OCI-M1 (cell line): ENCODE data around the gene C15orf39.
"Not testable (repeated sequence)": the region's sequence is repeated elsewhere in the genome, so short reads cannot be mapped to it uniquely, and the experiment has no call there.

ENCODE experiments used
- DNase-seq: peaks from one replicate; lab custom pipeline; 2025; lab: John Stamatoyannopoulos, UW

Gene C15orf39

DNA sequence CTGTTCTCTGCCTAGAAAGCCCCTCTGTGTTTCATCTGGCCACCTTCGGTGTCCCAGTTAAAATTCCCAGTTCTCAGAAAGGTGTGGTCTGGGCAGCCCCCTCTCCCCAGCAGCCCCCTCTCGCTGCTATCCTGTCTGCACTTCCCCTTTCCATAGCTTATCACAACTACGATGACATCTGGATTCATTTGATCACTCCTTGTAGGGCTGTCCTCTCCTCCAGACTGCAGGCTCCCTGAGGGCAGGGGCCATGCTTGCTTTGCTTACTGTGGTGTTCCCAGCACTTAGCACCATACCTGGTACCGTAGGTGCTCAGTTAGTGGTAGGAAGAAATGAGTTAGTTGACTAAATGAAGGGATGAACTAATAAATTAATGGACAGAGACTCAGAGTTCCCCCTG is 30.2 kb downstream of the C15orf39 start:
- DNase-seq = peak; percentile 34

GRCh38 chr15:75232252-75232813 is 30.7 kb downstream of the C15orf39 start:
- DNase-seq = no peak

DNA sequence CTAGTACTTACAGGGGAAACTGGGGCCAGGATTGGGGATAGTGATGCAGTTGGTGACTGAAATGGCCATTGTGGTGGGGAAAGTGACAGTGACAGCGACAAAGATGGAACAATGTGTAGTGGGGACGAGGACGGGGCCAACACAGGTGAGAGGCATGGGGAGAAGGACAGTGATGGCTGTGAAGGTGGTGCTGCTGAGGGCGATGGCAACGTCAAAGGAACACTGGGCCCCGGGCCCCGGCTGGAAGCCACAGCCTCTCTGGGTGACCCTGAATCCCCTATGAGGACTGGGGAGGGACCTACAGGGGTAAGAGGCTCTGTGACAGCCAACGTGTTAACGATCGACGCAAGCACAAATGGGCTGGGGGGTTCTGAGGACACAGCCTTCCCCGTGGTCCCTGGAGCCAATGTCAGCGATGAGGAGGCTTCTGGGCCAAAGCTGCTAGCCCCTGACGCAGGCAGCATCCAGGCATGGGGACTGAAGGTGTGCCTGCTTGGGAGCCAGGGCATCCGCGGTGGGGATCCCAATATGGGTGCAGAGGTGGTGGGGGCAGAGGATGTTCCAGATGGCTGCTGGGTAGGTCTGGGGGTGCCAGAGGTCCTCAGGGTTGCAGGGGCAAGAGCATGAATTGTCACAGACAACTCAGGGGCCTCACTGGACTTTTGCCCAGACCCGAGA is 31.3 kb downstream of the C15orf39 start:
- no peak for DNase-seq

DNA sequence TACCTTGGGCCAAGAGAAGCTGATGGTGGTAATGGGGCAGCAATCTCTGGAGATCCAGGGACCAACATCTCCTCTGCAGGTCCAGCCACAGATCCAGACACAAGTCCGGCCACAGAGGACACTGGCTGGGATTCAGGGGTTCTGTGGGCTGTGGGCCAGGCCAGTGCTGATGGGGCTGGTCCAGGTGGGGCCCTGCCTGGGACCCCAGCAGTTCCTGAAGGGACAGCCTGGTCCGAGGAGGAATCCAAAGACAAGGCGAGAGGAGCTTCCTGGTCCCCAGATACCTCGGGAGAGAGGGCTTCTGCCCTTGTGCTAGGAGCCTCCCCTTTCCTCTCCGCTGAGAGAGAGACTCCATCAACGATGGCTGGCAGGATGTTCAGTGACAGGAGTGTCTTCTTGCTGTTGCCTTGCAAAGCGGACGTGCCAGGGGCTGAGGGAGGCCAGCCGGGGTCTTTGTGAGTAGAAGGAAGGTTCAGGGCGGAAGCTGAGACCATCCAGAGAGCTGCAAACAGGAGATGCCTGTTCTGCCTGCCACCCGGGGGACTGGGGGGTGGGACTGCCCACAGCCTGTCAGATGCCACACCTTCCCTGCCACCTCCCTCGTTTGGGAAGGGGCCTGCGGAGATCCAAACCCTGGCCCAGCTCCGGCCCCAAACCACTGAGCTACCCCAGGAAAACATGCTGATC is 32.0 kb downstream of the C15orf39 start:
- DNase-seq = no peak

- DNase-seq = no peak
Observed at GRCh38 chr15:75234191-75234810, 32.6 kb downstream of the C15orf39 start.

DNA sequence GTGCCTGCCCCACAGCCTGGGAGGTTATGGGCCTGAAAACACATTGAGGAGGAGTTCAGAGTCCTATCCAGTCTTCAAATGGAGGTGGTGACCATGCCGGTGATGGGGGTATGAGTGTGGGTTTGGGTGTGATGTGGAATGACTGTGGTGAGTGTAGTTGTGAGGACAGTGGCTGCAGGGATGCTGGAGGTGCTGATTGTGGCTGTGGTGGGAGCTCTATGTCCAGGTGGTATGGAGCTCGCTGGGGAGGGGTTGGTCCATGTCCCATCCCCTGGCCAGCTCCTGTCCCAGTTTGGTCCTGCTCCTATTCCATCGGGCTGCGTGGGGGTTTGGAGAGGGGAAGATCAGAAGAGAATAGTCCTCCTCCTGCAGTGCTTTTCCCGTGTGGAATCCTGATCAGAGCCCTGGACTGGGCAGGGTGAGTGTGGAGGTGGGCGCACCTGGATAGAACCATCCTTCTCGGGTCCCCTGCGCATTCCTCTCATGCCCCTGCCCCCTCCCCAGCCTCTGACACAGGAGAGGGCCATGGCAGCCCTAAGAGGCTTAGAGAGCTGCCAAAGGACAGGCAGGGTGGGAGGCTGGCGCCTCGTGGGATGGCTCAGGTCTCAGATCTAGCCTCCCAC is 33.5 kb downstream of the C15orf39 start:
- DNase-seq = no peak

DNA sequence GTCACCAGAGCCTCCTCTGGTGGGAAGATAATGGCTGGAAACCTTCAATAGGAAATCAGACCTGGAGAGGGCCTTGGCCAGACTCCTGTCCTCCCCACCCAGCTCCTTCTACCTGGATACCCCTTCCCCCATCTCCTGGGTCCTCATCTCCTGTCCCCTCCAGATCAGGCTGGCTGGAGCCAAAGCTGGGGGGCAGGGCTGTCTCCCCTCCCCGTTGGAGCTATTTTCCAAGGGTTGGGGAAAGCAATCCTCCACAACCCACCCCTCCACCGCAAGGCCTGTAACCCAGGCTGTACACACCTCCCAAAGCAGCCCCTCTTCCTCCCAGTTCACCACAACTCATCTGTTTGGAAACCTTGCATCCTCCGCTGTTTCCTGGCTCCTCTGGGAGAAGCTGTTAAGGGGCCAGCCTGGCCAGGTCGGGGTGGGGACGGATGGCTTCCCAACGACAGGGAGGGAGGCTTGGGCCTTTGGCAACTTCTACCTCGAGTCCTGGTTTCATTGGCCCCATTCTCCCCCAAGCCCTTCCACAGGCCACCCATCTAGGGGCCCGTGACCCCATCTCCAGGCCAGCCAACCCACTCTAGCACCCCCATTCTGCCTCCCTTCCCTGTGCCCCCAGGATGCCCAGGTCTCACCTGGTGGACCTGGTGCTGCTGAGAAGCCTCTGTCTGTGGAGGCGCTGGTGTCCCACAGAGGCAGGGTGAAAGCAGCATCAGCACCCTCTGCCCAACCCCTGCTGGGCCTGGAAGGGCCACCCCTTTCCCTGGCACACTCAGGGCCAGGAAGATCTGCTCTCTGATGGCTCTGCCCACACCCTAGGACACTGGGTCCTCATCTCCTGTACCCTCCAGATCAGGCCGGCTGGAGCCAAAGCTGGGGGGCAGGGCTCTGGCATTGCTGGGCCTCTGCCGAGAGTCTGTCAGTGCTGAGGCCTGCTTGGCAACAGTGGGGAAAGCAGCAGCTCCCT is 34.4 kb downstream of the C15orf39 start:
- DNase-seq = no peak

DNA sequence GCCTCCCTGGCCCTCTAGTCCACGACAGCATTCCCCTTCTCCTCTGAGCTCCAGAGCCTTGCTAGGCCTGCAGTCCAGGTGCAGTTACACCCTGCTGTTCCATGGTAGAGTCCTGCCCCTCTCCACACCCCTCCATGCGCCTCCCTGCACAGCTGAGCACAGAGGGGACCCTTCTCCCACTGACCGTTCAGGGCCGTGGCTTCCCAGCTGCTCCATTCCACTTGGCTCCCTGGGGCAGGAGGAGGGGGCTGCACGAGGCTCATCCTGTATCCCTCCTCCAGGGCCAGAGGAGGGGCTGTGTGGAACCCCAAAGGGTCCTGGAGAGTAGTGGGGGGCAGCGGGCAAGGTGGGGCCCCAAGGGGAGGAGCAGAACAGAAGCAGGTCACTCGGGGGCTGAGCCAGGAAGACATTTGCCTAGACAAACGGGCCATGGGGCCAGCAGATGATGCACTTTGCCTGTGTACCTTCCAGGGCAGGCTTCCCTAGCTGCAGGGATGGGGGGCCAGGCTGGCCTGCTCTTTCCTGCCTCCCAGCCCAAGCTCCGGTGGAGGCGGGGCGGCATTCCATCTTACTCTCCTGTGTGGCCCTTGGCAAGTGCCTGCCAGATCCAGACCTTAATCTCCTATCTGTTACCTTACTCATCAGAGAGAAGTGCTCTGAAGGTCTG is 35.8 kb downstream of the C15orf39 start:
- DNase-seq = no peak

GRCh38 chr15:75238150-75238549 is 36.5 kb downstream of the C15orf39 start:
- DNase-seq = no peak

GRCh38 chr15:75245741-75246140 is 44.1 kb downstream of the C15orf39 start:
- DNase-seq = not testable (repeated sequence)

- DNase-seq = not testable (repeated sequence)
Observed at GRCh38 chr15:75248991-75249390, 47.3 kb downstream of the C15orf39 start.

GRCh38 chr15:75249726-75250125 is 48.0 kb downstream of the C15orf39 start:
- no peak for DNase-seq

- DNase-seq = not testable (repeated sequence)
Observed at GRCh38 chr15:75251343-75251742, 49.7 kb downstream of the C15orf39 start.

DNA sequence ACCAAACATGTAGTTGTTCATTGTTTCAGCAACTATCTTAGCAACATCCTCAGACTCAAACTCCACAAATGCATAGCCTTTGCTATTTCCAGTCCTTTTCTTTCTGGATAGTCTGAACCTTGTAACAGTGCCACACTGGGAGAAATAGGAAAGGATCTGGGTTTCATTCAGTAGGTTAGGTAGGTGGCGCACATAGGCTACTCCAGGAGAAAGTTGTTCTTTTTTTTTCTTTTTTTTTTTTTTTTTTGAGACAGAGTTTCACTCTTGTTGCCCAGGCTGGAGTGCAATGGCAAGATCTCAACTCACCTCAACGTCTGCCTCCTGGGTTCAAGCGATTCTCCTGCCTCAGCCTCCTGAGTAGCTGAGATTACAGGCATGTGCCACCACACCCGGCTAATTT is 50.6 kb downstream of the C15orf39 start:
- DNase-seq = peak; percentile 21

DNA sequence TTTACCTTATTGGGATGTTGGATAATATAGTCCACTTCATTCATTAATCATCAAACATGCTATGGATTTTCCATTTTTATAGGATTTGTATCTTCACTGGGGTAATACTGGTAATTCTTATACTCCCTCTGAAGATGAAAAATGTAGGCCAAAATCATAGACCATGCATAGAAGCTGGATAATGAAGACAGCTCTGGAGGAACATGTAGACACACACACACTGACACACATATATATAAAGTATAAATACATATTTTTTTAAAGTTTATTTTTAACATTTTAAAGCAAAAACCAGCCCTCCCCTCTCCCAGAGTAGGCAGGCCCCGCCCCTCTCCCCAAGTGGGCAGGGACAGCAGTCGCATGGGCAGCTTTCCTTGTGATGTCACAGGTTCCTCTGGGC is 56.4 kb downstream of the C15orf39 start, which contains the start of gene GOLGA6C:
Gene GOLGA6C, plus strand, starts transcription at position 301 of the 400 bp plus-strand sequence. CDS start 265 bp downstream, outside the sequence.
- DNase-seq = not testable (repeated sequence)

DNA sequence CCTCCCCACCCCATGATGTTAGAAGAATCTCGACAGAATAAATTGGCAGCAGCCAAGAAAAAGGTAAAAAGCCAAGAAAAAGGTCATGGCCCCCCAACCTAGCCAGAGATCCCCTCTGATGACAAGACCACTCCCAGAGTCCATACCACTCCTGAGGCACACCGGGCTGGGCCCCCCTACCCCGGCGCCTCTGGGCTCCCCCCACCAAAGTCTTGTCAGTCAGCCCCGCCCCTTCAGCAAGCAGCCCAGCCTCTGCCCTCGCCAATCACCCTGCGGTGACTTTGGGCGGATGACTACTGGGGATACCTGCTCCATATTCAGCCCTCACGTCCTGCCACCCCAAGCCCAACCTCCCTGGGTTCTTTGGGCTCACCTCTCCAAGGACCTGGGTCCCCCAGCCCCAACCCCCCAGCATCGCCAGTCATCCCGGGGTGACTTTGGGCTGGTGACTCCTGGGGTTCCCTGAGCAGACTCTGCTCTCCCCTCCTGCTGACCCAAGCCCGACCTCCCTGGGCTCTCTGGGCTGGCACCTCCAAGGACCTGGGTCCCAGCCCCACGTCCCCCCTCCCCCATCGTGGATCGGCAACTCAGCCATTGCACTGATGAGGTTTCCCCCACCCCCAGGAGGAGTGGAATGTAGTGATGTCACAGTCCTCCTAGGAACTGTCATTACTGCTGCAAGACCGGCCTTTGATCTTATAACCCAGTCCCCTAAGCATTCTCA is 57.1 kb downstream of the C15orf39 start:
- not testable (repeated sequence) for DNase-seq

GRCh38 chr15:75259873-75260272 is 58.2 kb downstream of the C15orf39 start:
- DNase-seq = not testable (repeated sequence)
